ENCODE measurements around the gene RAB39B.
"Not testable (repeated sequence)": the region's sequence is repeated elsewhere in the genome, so short reads cannot be mapped to it uniquely, and the experiment has no call there.

Gene RAB39B

GRCh38 chrX:155263854-155264628 is at the start of gene RAB39B:
Gene RAB39B, minus strand, starts transcription at chrX:155264491. Its CDS starts 203 bp downstream, at chrX:155264288.
- ATAC-seq = peak; percentile 98 to 99

GRCh38 chrX:155313766-155314165 is 49.5 kb upstream of the RAB39B start:
- no peak for ATAC-seq

GRCh38 chrX:155293771-155294170 is 29.5 kb upstream of the RAB39B start:
- no peak for ATAC-seq

GRCh38 chrX:155279873-155280272 is 15.6 kb upstream of the RAB39B start:
- ATAC-seq = no peak

GRCh38 chrX:155270969-155271368 is 6.7 kb upstream of the RAB39B start:
- ATAC-seq = no peak

- not testable (repeated sequence) for ATAC-seq
Measured at GRCh38 chrX:155267995-155268394, 3.7 kb upstream of the RAB39B start.

GRCh38 chrX:155266439-155266838 is 2.1 kb upstream of the RAB39B start:
- no peak for ATAC-seq

GRCh38 chrX:155262970-155263754 is 1.1 kb downstream of the RAB39B start:
- no peak for ATAC-seq

- ATAC-seq = no peak
Measured at GRCh38 chrX:155259752-155260151, 4.5 kb downstream of the RAB39B start.

GRCh38 chrX:155251391-155251790 is 12.9 kb downstream of the RAB39B start:
- no peak for ATAC-seq

- ATAC-seq = no peak
Measured at GRCh38 chrX:155247497-155247896, 16.8 kb downstream of the RAB39B start.

GRCh38 chrX:155246748-155247147 is 17.5 kb downstream of the RAB39B start:
- peak in 1 of 2 donors; percentile 13 for ATAC-seq

GRCh38 chrX:155242300-155242699 is 22.0 kb downstream of the RAB39B start:
- no peak for ATAC-seq

- ATAC-seq = no peak
Measured at GRCh38 chrX:155237719-155238118, 26.6 kb downstream of the RAB39B start.

GRCh38 chrX:155235891-155236290 is 28.4 kb downstream of the RAB39B start:
- no peak for ATAC-seq

GRCh38 chrX:155231163-155231562 is 33.1 kb downstream of the RAB39B start:
- no peak for ATAC-seq

GRCh38 chrX:155225774-155226173 is 38.5 kb downstream of the RAB39B start:
- no peak for ATAC-seq

GRCh38 chrX:155223746-155224145 is 40.5 kb downstream of the RAB39B start:
- not testable (repeated sequence) for ATAC-seq

- no peak for ATAC-seq
Measured at GRCh38 chrX:155221351-155221750, 42.9 kb downstream of the RAB39B start.

GRCh38 chrX:155218777-155219176 is 45.5 kb downstream of the RAB39B start:
- ATAC-seq = no peak

GRCh38 chrX:155216940-155217440 is 47.3 kb downstream of the RAB39B start:
- ATAC-seq = no peak

- ATAC-seq = peak; percentile 99
Measured at GRCh38 chrX:155216179-155216939, 47.9 kb downstream of the RAB39B start, which contains the start of gene VBP1. Gene VBP1, plus strand, starts transcription at chrX:155216460. Its CDS starts 23 bp downstream, at chrX:155216483.

Measured in activated CD4-positive, CD25-positive, alpha-beta regulatory T cell treated with anti-CD3 and anti-CD28 coated beads, Interleukin-2, amount 50 U/mL, for 24 hours (primary cell).